Neural progenitor cell (in vitro differentiated cells): ENCODE data around the gene PALM2AKAP2. TPM values are rescaled to one million over a fixed set of nuclear protein-coding genes. Genes with fewer than 3 reads are reported as not detected.

Experiments used
- DNase-seq: peaks from one replicate; pipeline ENCODE4 v3.0.0-alpha.2; 2016; ENCODE audit warnings: low spot score
- H2AFZ ChIP-seq: fragments of 200-600 bp; sonication (generic); replicated peaks from 2 replicates; pipeline ENCODE4 v1.6.1; 2016; ENCODE audit warnings: antibody characterized with exemption
- H3F3A ChIP-seq: fragments of 200-600 bp; sonication (generic); 2 replicates; pipeline ENCODE4 v1.6.1; 2016; ENCODE audit warnings: antibody characterized with exemption, low read depth
- H3K27ac ChIP-seq: fragments of 200-600 bp; sonication (generic); 2 replicates; pipeline ENCODE4 v1.5.1; 2016; ENCODE audit warnings: mild to moderate bottlenecking
- H3K27me3 ChIP-seq: fragments of 200-600 bp; sonication (generic); 2 replicates; pipeline ENCODE4 v1.6.1; 2016; ENCODE audit warnings: mild to moderate bottlenecking, moderate library complexity
- H3K36me3 ChIP-seq: fragments of 200-600 bp; sonication (generic); 2 replicates; pipeline ENCODE4 v1.5.1; 2016
- H3K4me1 ChIP-seq: fragments of 200-600 bp; sonication (generic); 2 replicates; pipeline ENCODE4 v1.6.1; 2016; ENCODE audit warnings: mixed run types
- H3K4me2 ChIP-seq: fragments of 200-600 bp; sonication (generic); 2 replicates; pipeline ENCODE4 v1.6.1; 2016
- H3K4me3 ChIP-seq: fragments of 200-600 bp; sonication (generic); 2 replicates; pipeline ENCODE4 v1.5.1; 2016
- H3K79me2 ChIP-seq: fragments of 200-600 bp; sonication (generic); 2 replicates; pipeline ENCODE4 v1.6.1; 2016; ENCODE audit warnings: low read depth
- H3K9ac ChIP-seq: fragments of 200-600 bp; sonication (generic); 2 replicates; pipeline ENCODE4 v1.6.1; 2016
- H3K9me3 ChIP-seq: fragments of 200-600 bp; sonication (generic); 2 replicates; pipeline ENCODE4 v1.5.1; 2016; ENCODE audit warnings: low read depth
- H4K20me1 ChIP-seq: fragments of 200-600 bp; sonication (generic); 2 replicates; pipeline ENCODE4 v1.6.1; 2016; ENCODE audit warnings: low read depth
- H3K27ac Mint-ChIP-seq: 3 replicates; pipeline ENCODE4 v1.8.0; 2021; ENCODE audit warnings: mixed read lengths
- H3K27me3 Mint-ChIP-seq: 2 replicates; pipeline ENCODE4 v1.8.0; 2022; ENCODE audit warnings: low read depth, mild to moderate bottlenecking, inconsistent platforms, moderate library complexity, mixed read lengths; ENCODE audit not compliant: insufficient read depth
- H3K36me3 Mint-ChIP-seq: 3 replicates; pipeline ENCODE4 v1.8.0; 2021; ENCODE audit warnings: mixed read lengths
- H3K4me1 Mint-ChIP-seq: 3 replicates; pipeline ENCODE4 v1.8.0; 2021; ENCODE audit warnings: mixed read lengths
- H3K4me3 Mint-ChIP-seq: 3 replicates; pipeline ENCODE4 v1.8.0; 2021; ENCODE audit warnings: mild to moderate bottlenecking, moderate library complexity, mixed read lengths
- H3K9me3 Mint-ChIP-seq: 3 replicates; pipeline ENCODE4 v1.8.0; 2020; ENCODE audit warnings: mixed read lengths
- EZH2 ChIP-seq: fragments of 200-600 bp; sonication (generic); IDR thresholded peaks from 2 replicates; pipeline ENCODE4 v1.6.1; 2017; ENCODE audit warnings: antibody characterized with exemption, mild to moderate bottlenecking, moderate library complexity
- EZH2phosphoT487 ChIP-seq: fragments of 200-600 bp; sonication (generic); IDR thresholded peaks from 2 replicates; pipeline ENCODE4 v1.6.1; 2017; ENCODE audit warnings: antibody characterized with exemption
- total RNA-seq: library from RNA; depleted of rRNA; stranded (reverse); fragments of >200 nt; gene quantifications from 2 replicates; pipeline ENCODE4 v1.2.3, GENCODE V29; 2015; ENCODE audit warnings: low replicate concordance
- TF ChIP-seq, protein P1 (sequence below): fragments of 200-600 bp; sonication (generic); IDR thresholded peaks from 2 replicates; pipeline ENCODE4 v1.5.1; 2017; ENCODE audit warnings: antibody characterized with exemption, mild to moderate bottlenecking

The PALM2AKAP2 gene
- total RNA-seq, 1 donor from 2014 or later: 3.9 TPM

DNA sequence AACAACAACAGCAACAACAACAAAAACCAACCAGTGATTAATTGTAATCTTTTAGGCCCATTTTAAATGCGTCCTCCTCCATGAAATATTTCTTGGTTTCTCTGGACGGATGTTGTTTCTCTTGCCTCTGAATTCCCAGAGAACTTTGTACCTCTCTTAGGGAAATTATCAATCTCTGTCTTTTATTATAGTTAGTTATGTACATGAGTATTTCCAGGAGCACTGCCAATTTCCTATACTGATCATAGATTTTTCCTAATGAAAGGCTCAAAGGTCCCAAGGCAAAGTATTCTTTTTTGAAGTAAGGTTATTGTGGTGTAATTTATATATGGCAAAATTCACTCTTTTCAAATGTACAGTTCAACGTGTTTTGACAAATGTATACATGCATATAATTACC lies 20.4 kb upstream of the PALM2AKAP2 start:
- H3K4me3 Mint-ChIP-seq: no peak overlapping the region
- Histone ChIP-seq H3K27me3 (no peaks in the 10 kb centered on the region), H4K20me1 (no peaks in the 10 kb centered on the region), H3K36me3 (no peaks in the 10 kb centered on the region), H3K4me3 (no peak overlapping the region), H3K27ac (no peak overlapping the region), H2AFZ (no peak overlapping the region), H3K9ac (no peak overlapping the region), H3K9me3 (no peaks in the 10 kb centered on the region), H3K4me2 (no peak overlapping the region), H3F3A (no peaks in the 10 kb centered on the region), H3K4me1 (no peaks in the 10 kb centered on the region), H3K79me2 (no peaks in the 10 kb centered on the region)
- peaks cover 8% of the 10 kb centered on the region for H3K27me3 Mint-ChIP-seq
- H3K4me1 Mint-ChIP-seq: peaks cover 3% of the 10 kb centered on the region
- DNase-seq: no peak
- TF ChIP-seq EZH2phosphoT487 (no peak), EZH2 (no peak)
- TF ChIP-seq, protein P1, sequence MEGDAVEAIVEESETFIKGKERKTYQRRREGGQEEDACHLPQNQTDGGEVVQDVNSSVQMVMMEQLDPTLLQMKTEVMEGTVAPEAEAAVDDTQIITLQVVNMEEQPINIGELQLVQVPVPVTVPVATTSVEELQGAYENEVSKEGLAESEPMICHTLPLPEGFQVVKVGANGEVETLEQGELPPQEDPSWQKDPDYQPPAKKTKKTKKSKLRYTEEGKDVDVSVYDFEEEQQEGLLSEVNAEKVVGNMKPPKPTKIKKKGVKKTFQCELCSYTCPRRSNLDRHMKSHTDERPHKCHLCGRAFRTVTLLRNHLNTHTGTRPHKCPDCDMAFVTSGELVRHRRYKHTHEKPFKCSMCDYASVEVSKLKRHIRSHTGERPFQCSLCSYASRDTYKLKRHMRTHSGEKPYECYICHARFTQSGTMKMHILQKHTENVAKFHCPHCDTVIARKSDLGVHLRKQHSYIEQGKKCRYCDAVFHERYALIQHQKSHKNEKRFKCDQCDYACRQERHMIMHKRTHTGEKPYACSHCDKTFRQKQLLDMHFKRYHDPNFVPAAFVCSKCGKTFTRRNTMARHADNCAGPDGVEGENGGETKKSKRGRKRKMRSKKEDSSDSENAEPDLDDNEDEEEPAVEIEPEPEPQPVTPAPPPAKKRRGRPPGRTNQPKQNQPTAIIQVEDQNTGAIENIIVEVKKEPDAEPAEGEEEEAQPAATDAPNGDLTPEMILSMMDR: no peak
- no peak overlapping the region for H3K27ac Mint-ChIP-seq
- no peaks in the 10 kb centered on the region for H3K9me3 Mint-ChIP-seq
- H3K36me3 Mint-ChIP-seq: no peaks in the 10 kb centered on the region

DNA sequence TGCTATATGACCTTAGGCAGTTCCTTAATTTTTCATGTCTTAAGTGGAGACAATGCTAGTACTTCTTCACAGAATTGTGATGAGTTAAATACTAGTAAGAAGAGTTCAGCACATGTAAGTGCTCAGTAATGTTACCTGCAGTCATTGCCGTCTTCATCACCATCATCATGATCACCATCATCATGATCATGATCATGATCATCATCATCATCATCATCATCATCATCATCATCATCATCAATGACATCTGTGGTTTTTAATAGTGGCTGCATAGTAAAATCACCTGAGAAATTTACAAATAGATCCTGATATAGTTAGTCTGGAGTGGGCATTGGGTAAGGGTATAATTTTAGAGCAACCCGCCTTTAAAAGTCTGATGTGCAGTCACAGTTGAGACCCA lies 14.7 kb upstream of the PALM2AKAP2 start:
- H3K4me3 ChIP-seq: no peak overlapping the region
- peaks cover 17% of the 10 kb centered on the region for H3K4me1 Mint-ChIP-seq
- peaks cover 12% of the 10 kb centered on the region for H3K27me3 Mint-ChIP-seq
- H3K27ac ChIP-seq: no peak overlapping the region
- no peaks in the 10 kb centered on the region for H3K9me3 Mint-ChIP-seq
- H3K4me3 Mint-ChIP-seq: no peak overlapping the region
- H3K9me3 ChIP-seq: no peaks in the 10 kb centered on the region
- no peaks in the 10 kb centered on the region for H3K79me2 ChIP-seq
- no peaks in the 10 kb centered on the region for H3K36me3 ChIP-seq
- H3K27me3 ChIP-seq: no peaks in the 10 kb centered on the region
- H3F3A ChIP-seq: no peaks in the 10 kb centered on the region
- H2AFZ ChIP-seq: no peak overlapping the region
- no peaks in the 10 kb centered on the region for H3K36me3 Mint-ChIP-seq
- no peak overlapping the region for H3K4me2 ChIP-seq
- H3K9ac ChIP-seq: no peak overlapping the region
- H3K27ac Mint-ChIP-seq: no peak overlapping the region
- H3K4me1 ChIP-seq: peaks cover 8% of the 10 kb centered on the region
- DNase-seq: no peak
- no peaks in the 10 kb centered on the region for H4K20me1 ChIP-seq
- TF ChIP-seq, protein P1: no peak
- TF ChIP-seq EZH2phosphoT487 (no peak), EZH2 (no peak)

DNA sequence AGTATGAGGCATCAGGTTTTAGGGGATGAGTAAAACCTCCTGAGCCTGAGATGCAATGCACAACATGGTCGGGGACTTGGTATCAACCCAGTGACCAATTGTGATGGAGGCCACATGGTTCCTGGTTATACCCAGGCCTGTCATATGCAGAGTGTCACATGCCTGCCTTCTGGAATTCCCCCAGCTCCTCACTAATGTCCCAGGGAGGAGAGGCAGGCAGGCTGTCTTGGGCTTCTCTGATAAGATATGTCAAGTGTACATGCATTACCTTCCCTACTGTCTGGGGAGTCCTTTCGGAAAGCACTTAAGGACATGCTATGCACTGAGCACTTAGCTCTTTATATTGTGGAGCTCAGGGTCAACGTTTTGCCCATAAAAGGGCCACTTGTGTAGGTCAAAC lies 14.2 kb upstream of the PALM2AKAP2 start:
- H3K36me3 Mint-ChIP-seq: no peaks in the 10 kb centered on the region
- Histone ChIP-seq H3K27me3 (no peaks in the 10 kb centered on the region), H3K4me1 (peaks cover 9% of the 10 kb centered on the region), H2AFZ (no peak overlapping the region), H3K4me3 (no peak overlapping the region), H3K27ac (no peak overlapping the region), H3K9ac (no peak overlapping the region), H3K9me3 (no peaks in the 10 kb centered on the region), H3K79me2 (no peaks in the 10 kb centered on the region), H3F3A (no peaks in the 10 kb centered on the region), H3K4me2 (no peak overlapping the region), H3K36me3 (no peaks in the 10 kb centered on the region), H4K20me1 (no peaks in the 10 kb centered on the region)
- H3K4me3 Mint-ChIP-seq: no peak overlapping the region
- no peak overlapping the region for H3K27ac Mint-ChIP-seq
- TF ChIP-seq, protein P1: no peak
- no peak for TF ChIP-seq EZH2phosphoT487
- no peak for TF ChIP-seq EZH2
- peaks cover 22% of the 10 kb centered on the region for H3K4me1 Mint-ChIP-seq
- H3K9me3 Mint-ChIP-seq: no peaks in the 10 kb centered on the region
- peaks cover 12% of the 10 kb centered on the region for H3K27me3 Mint-ChIP-seq
- no peak for DNase-seq
